Right ventricle myocardium inferior (tissue), 1 donor: ENCODE measurements around the gene AFG3L2. TPM values are rescaled to one million over a fixed set of nuclear protein-coding genes. Genes with fewer than 3 reads are reported as not detected.

Experiments
- ATAC-seq: fragments of 200-7000 bp; cut with Tn5 transposase; one replicate; pipeline ENCODE4 v1.9.1; 2020; ENCODE audit warnings: mild to moderate bottlenecking, moderate library complexity
- DNase-seq: peaks from one replicate; pipeline ENCODE4 v3.0.0; 2021; ENCODE audit errors: missing footprints
- intact Hi-C: fragments of 100-400 bp; cut with DNase I; formaldehyde crosslinking; loops from one replicate; pipeline ENCODE4 v1.11.0; 2022
- total RNA-seq: library from RNA; stranded (reverse); fragmentation: NEBNext Ultra II Directional; extraction: Animal tissue kit (Norgen Biotek cat#: 25700); gene quantifications from one replicate; pipeline ENCODE4 v1.2.1, GENCODE V29; 2021
- donor health status: DM: no; HTN: yes; CAD: no; lungs with severe emphysema.

Gene AFG3L2
- total RNA-seq, 1 donor from 2014 or later = 140 TPM

GRCh38 chr18:12373116-12373770, 3.8 kb downstream of the AFG3L2 start:
- intact Hi-C loops = loop anchor here (1.0 to 10.0 kb wide), 3 partner anchors 11 to 622 kb away; partner anchors contain the start of genes CEP192 and IMPA2
- DNase-seq (no peak), ATAC-seq (no peak)

- intact Hi-C loops = loop anchor here (10.0 kb wide), 2 partner anchors 388 to 622 kb away; partner anchors contain the start of genes CEP192 and IMPA2
- DNase-seq (no peak), ATAC-seq (no peak)
These were observed 4.6 kb downstream of the AFG3L2 start for GRCh38 chr18:12372406-12372805.

GRCh38 chr18:12371590-12371989, 5.4 kb downstream of the AFG3L2 start:
- no peak for ATAC-seq
- no peak for DNase-seq
- intact Hi-C loops = loop anchor here (10.0 kb wide), 2 partner anchors 387 to 623 kb away; partner anchors contain the start of genes CEP192 and IMPA2

DNA sequence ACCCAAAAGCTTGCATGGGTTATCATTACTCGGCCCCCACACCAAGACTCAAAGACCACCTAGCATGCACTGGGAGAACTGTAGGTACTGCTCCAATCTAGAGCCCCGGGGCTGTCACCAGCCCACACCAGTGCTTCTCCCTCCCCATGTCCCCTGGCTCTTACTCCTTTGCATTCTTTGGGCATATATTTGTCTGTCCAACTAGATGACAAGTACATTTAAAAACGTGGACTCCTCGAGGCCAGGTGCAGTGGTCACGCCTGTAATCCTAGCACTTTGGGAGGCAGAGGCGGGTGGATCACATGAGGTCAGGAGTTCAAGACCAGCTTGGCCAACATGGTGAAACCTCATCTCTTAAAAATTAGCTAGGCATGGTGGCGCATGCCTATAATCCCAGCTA, 7.8 kb downstream of the AFG3L2 start:
- ATAC-seq (no peak), DNase-seq (no peak)
- intact Hi-C loops = no loop called here

- no peak for DNase-seq
- no peak for ATAC-seq
- intact Hi-C loops = no loop called here
These were observed 10.2 kb downstream of the AFG3L2 start for GRCh38 chr18:12366784-12367183.

- ATAC-seq (peak; percentile 68), DNase-seq (peak; percentile 81)
- intact Hi-C loops = no loop called here
These were observed 10.6 kb downstream of the AFG3L2 start for GRCh38 chr18:12366379-12366778.

GRCh38 chr18:12362473-12363174, 14.4 kb downstream of the AFG3L2 start:
- ATAC-seq (peak; percentile 82), DNase-seq (no peak)
- intact Hi-C loops = loop anchor here (1.0 kb wide), 1 partner anchor 11 kb away; no protein-coding TSS in a partner anchor

GRCh38 chr18:12361770-12362378, 15.2 kb downstream of the AFG3L2 start:
- peak; percentile 75 for DNase-seq
- intact Hi-C loops = loop anchor here (1.0 kb wide), 1 partner anchor 11 kb away; no protein-coding TSS in a partner anchor
- ATAC-seq = peak; percentile 74

GRCh38 chr18:12359515-12359927, 17.5 kb downstream of the AFG3L2 start:
- ATAC-seq (no peak), DNase-seq (no peak)
- intact Hi-C loops = no loop called here

DNA sequence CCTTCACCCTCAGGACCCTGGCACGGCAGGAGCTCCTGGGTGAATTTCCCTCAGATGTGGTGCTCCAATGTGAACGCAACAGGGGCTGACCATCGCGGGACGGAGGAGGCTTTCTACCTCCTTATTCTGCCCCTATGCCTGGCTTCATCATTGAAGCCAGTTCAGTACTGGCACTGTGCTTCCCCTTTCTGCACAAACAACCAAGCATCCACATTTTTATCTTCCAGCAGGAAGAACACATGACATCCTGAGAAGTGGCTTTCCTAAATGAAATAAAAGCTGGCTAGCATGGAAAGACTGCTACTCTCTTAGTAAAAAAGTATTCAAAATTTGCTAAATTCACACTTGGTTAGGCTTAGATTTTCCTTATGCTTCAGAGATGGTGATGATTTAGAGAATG, 24.8 kb downstream of the AFG3L2 start:
- intact Hi-C loops = no loop called here
- DNase-seq = no peak
- ATAC-seq = no peak

DNA sequence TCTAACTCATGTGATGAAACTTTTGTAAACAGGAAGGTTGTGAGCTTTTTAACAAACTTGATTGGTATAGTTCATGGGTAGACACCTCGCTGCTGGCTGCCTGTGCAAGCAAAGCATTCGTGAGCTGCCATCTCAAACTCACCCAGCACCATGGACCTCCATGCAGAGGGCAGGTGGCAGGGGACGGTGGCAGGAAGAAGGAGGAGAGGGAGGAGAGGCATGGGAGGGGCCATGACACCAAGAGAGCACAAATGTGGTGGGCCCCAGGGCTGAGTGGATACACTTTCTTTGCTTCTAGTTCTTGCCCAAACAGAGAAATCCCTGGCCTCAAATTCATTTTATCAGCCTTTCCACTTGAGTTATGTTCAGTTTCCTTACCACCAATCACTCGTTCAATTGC, 29.1 kb downstream of the AFG3L2 start:
- ATAC-seq = no peak
- DNase-seq = no peak
- intact Hi-C loops = no loop called here

- intact Hi-C loops = no loop called here
- no peak for DNase-seq
- ATAC-seq = peak; percentile 18
These were observed 30.8 kb downstream of the AFG3L2 start for GRCh38 chr18:12346240-12346565.

DNA sequence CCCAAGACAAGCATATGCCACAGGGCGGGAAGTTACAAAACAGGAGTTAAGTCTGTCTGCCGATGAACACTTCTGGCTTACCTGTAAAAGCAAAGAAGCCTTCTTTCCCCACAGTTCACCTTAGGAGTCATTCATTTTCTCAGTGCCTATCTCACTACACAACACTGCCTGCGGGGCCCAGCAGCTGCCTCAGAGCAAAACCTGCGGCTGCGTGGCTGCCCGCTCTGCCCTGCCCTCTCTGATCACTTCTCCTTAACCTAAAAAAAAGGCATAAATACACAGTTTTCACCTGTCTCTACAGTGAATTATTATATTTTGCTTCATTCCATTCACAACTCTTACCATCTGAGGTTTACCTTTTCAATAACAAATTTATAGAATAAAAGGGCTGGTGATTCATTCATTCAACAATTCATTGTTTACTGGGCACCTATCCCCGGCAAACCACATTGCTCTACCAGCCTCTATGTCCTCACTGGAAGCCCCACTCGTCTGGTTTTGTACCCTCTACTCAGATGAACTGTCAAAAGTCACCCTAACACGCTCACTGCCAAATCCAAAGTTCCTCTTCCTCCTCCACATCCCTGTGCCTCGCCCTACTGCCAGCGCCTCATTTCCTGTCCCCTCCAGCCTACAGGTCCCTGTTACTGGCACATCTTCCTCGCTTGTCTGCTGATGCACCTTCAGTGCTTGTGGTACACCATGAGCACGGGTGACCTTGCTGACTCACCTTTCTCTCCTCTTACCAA, 31.4 kb downstream of the AFG3L2 start:
- ATAC-seq (no peak), DNase-seq (no peak)
- intact Hi-C loops = no loop called here

GRCh38 chr18:12342661-12343060, 34.4 kb downstream of the AFG3L2 start:
- DNase-seq (no peak), ATAC-seq (no peak)
- intact Hi-C loops = no loop called here

- DNase-seq = no peak
- ATAC-seq = no peak
- intact Hi-C loops = no loop called here
These were observed 35.9 kb downstream of the AFG3L2 start for GRCh38 chr18:12340945-12341660.

- no peak for DNase-seq
- no peak for ATAC-seq
- intact Hi-C loops = loop anchor here (5.0 kb wide), 2 partner anchors 39 to 56 kb away; partner anchors contain the start of gene AFG3L2
These were observed 38.6 kb downstream of the AFG3L2 start for GRCh38 chr18:12338382-12338781.

DNA sequence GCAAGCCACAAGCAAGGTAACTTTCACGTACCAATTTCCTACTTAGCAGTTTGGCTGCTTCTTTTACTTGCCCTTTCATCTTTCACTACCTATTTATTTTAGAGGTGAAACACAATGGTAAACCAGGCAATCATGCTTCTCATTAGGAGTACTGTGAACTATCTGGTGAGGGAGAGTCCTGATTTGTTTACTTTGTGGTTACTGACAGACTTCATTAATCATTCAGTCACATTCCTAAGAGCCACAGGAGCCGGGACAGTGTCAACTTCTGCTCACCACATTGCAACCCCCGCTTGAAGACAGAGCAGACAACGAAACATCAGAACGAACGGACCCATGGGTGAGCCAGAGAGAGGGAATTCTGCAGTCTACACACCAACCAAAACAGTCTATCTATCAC, 40.1 kb downstream of the AFG3L2 start:
- intact Hi-C loops = loop anchor here (5.0 kb wide), 2 partner anchors 40 to 55 kb away; partner anchors contain the start of gene AFG3L2
- DNase-seq = no peak
- no peak for ATAC-seq

GRCh38 chr18:12336171-12336613, 40.8 kb downstream of the AFG3L2 start:
- intact Hi-C loops = loop anchor here (5.0 kb wide), 2 partner anchors 41 to 54 kb away; partner anchors contain the start of gene AFG3L2
- DNase-seq (no peak), ATAC-seq (peak; percentile 61)
